ENCODE results near the gene PKHD1. TPM values are rescaled to one million over a fixed set of nuclear protein-coding genes. Genes with fewer than 3 reads are reported as not detected.

PKHD1 gene
- total and polyA plus RNA-seq, 9 donors, result 0.01 to 0.12 (median 0.05) TPM; not detected in 3

DNA sequence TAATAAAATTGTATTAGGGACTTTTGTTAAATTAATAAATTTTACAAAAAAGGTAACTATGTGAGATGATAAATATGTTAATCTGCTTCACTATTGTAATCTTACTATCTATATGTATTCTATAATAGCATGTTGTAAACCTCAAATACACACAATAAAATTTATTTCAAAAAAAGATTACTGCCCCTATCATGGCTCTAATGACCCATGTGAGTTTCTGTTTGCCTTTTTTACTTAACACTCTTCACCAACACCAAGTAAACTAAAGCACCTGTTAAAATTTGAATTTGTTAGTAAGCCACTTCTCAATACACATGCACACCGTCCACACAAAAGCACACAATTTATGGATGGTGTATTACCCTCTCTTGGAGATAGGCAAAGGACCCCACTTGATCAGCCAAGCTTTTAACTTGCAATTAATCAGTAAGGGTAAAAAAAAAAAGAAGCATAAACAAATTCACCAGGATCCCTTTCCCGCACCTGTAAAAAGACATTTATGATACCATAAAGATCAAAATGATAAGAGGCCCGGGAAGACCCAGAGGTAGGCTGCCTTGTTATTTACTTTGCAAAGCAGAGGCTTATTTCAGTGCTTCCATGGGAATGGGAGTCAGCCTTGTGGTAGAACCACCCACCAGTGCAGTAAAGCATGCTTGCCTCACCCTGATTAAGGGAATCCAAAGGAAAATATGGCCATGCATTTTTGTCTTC lies 28.6 kb upstream of the PKHD1 start:
- no peak for DNase-seq
- Histone ChIP-seq H3K4me3 (no peak overlapping the region), H3K9me3 (no peaks in the 10 kb centered on the region), H3K4me1 (ENCODE audit: insufficient read depth) (no peaks in the 10 kb centered on the region), H3K27ac (no peak overlapping the region), H3K27me3 (no peaks in the 10 kb centered on the region), H3K36me3 (no peaks in the 10 kb centered on the region)
- TF ChIP-seq EP300 (IDR thresholded peaks at IDR 0.05) (no peak), POLR2A (IDR thresholded peaks at IDR 0.05) (no peak)
- TF ChIP-seq, protein P1, sequence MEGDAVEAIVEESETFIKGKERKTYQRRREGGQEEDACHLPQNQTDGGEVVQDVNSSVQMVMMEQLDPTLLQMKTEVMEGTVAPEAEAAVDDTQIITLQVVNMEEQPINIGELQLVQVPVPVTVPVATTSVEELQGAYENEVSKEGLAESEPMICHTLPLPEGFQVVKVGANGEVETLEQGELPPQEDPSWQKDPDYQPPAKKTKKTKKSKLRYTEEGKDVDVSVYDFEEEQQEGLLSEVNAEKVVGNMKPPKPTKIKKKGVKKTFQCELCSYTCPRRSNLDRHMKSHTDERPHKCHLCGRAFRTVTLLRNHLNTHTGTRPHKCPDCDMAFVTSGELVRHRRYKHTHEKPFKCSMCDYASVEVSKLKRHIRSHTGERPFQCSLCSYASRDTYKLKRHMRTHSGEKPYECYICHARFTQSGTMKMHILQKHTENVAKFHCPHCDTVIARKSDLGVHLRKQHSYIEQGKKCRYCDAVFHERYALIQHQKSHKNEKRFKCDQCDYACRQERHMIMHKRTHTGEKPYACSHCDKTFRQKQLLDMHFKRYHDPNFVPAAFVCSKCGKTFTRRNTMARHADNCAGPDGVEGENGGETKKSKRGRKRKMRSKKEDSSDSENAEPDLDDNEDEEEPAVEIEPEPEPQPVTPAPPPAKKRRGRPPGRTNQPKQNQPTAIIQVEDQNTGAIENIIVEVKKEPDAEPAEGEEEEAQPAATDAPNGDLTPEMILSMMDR (IDR thresholded peaks at IDR 0.05), result no peak
- WGBS, 3 donors, result 13 to 14% (median 14%) methylated on average over 3 of the region's 3 CpGs
- intact Hi-C loops (cut with DNase I), result no loop called here

DNA sequence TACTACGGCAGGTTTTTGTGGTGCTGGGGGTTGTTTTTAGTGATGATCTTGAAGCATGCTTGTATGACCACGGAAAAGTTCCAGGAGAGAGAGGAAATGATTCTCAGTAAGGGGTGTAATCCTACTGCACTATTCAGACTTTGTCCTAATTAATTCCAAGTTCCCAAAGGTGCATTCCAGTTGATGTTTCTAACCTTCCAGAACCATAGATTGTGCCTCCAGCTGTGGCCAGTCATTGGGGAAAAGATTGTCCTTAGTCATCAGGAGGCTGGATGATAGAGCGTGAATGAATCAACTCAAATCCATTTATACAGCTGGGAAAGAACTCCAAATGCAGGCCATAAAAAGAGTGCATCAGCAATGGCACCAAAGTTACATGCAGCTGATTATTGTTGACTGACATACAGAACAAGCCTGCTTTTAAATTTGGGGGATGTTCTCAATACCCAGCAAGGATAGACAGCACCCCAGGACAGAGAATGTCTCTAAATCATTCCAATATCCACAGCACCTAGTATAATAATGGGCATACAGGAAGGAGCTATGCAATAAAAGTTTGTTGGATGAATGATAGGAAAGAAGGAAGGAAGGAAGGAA lies 27.8 kb upstream of the PKHD1 start:
- Histone ChIP-seq H3K27ac (no peak overlapping the region), H3K9me3 (no peaks in the 10 kb centered on the region), H3K36me3 (no peaks in the 10 kb centered on the region), H3K4me1 (ENCODE audit: insufficient read depth) (no peaks in the 10 kb centered on the region), H3K4me3 (no peak overlapping the region), H3K27me3 (no peaks in the 10 kb centered on the region)
- intact Hi-C loops (cut with DNase I), result no loop called here
- DNase-seq, result no peak
- WGBS, 3 donors, result 71 to 81% (median 72%) methylated on average over 3 of the region's 3 CpGs
- TF ChIP-seq, protein P1 (IDR thresholded peaks at IDR 0.05), result no peak
- TF ChIP-seq EP300 (IDR thresholded peaks at IDR 0.05) (no peak), POLR2A (IDR thresholded peaks at IDR 0.05) (no peak)

DNA sequence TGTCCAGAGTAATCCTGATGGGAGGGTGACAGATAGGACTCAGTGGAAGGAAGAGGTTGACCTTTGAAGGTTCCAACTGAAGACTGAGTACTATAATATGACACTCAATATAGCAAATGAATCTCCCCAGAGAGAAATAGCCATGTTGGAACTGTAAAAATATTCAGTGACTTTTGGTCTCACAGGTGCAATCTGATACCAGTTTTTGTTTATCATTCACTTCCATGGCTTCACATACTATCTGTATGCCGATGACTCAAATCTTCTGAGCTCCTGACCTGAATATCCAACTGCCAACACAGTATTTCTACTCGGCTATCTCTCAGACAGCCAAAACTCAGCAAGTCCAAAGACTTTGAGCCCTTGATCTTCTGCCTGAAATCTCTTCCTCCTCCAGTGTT lies 21.8 kb upstream of the PKHD1 start:
- Histone ChIP-seq H3K4me3 (no peak overlapping the region), H3K27me3 (no peaks in the 10 kb centered on the region), H3K4me1 (ENCODE audit: insufficient read depth) (no peaks in the 10 kb centered on the region), H3K27ac (no peak overlapping the region), H3K9me3 (no peaks in the 10 kb centered on the region), H3K36me3 (no peaks in the 10 kb centered on the region)
- intact Hi-C loops (cut with DNase I), result no loop called here
- 60 to 74% (median 69%) methylated on average over 2 of the region's 2 CpGs for WGBS, 3 donors
- no peak for DNase-seq
- TF ChIP-seq, protein P1 (IDR thresholded peaks at IDR 0.05), result no peak
- TF ChIP-seq POLR2A (IDR thresholded peaks at IDR 0.05), result no peak
- TF ChIP-seq EP300 (IDR thresholded peaks at IDR 0.05), result no peak

DNA sequence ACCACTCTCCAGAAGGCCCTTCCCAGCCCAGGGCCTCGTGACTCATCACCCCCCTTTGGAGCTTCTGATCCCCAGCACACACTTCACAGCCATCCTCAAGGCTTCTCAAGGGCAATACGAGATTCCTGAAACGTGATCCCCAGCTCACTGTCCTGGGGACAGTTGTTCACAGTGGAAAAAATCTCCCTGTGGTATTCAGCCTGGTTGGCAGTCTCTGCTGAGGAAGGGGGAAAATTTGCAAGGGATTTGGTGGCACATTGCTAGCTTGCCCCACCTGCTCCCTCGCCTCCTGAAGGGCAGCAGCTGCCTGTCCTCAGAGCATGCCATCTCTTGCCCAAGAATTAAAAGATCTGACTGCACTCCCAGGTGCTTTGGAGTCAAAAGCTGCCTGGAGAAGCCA lies 20.7 kb upstream of the PKHD1 start:
- Histone ChIP-seq H3K27me3 (no peaks in the 10 kb centered on the region), H3K27ac (no peak overlapping the region), H3K4me3 (no peak overlapping the region), H3K9me3 (no peaks in the 10 kb centered on the region), H3K4me1 (ENCODE audit: insufficient read depth) (no peaks in the 10 kb centered on the region), H3K36me3 (no peaks in the 10 kb centered on the region)
- no peak for TF ChIP-seq POLR2A (IDR thresholded peaks at IDR 0.05)
- TF ChIP-seq EP300 (IDR thresholded peaks at IDR 0.05), result no peak
- TF ChIP-seq, protein P1 (IDR thresholded peaks at IDR 0.05), result no peak
- DNase-seq, result no peak
- 26 to 35% (median 27%) methylated on average over 4 of the region's 4 CpGs for WGBS, 3 donors
- intact Hi-C loops (cut with DNase I), result no loop called here
